Trophoblast cell (in vitro differentiated cells and primary cell): ENCODE data around the gene ARGFX.
A peak's percentile ranks its signal among the peaks of the same experiment; 100 is the strongest.

ENCODE experiments used
- DNase-seq, 2 donors: peaks; one replicate each; pipeline ENCODE4 v3.0.0-alpha.2; 2016
- H2AFZ ChIP-seq: 2 replicates; pipeline ENCODE4 v1.6.1; 2013; ENCODE audit warnings: low read length, moderate library complexity, mild to moderate bottlenecking; ENCODE audit not compliant: insufficient read depth, poor library complexity
- H2AK5ac ChIP-seq: 2 replicates; pipeline ENCODE4 v1.6.1; 2013; ENCODE audit warnings: mild to moderate bottlenecking, low read length
- H2BK120ac ChIP-seq: 2 replicates; pipeline ENCODE4 v1.6.1; 2013; ENCODE audit warnings: low read length, mild to moderate bottlenecking, moderate library complexity; ENCODE audit not compliant: insufficient read depth, poor library complexity
- H2BK12ac ChIP-seq: 2 replicates; pipeline ENCODE4 v1.6.1; 2013; ENCODE audit warnings: mild to moderate bottlenecking, low read length, moderate library complexity
- H2BK5ac ChIP-seq: 2 replicates; pipeline ENCODE4 v1.6.1; 2013; ENCODE audit warnings: low read length, low read depth, moderate library complexity, mild to moderate bottlenecking; ENCODE audit not compliant: poor library complexity
- H3K14ac ChIP-seq: 2 replicates; pipeline ENCODE4 v1.6.1; 2013; ENCODE audit warnings: mild to moderate bottlenecking, low read length
- H3K18ac ChIP-seq: 2 replicates; pipeline ENCODE4 v1.6.1; 2013; ENCODE audit warnings: mild to moderate bottlenecking, low read length
- H3K23ac ChIP-seq: 2 replicates; pipeline ENCODE4 v1.6.1; 2013; ENCODE audit warnings: low read length
- H3K27ac ChIP-seq: 2 replicates; pipeline ENCODE4 v1.5.1; 2013; ENCODE audit warnings: low read depth, mild to moderate bottlenecking, inconsistent platforms, low read length, moderate library complexity
- H3K27me3 ChIP-seq: 2 replicates; pipeline ENCODE4 v1.6.1; 2013; ENCODE audit warnings: inconsistent platforms, mild to moderate bottlenecking, low read length, moderate library complexity; ENCODE audit not compliant: insufficient read depth
- H3K36me3 ChIP-seq, 2 experiments: 1 replicate in 1 of 2; 2 replicates in 1 of 2; pipeline ENCODE4 v1.6.1; 2013; ENCODE audit warnings: low read length in 2 of 2, mild to moderate bottlenecking in 2 of 2, moderate library complexity in 1 of 2; ENCODE audit not compliant: insufficient read depth in 2 of 2, control insufficient read depth in 1 of 2
- H3K4ac ChIP-seq: 2 replicates; pipeline ENCODE4 v1.6.1; 2013; ENCODE audit warnings: low read depth, mild to moderate bottlenecking, low read length, moderate library complexity
- H3K4me1 ChIP-seq, 2 experiments: 1 replicate in 1 of 2; 2 replicates in 1 of 2; pipeline ENCODE4 v1.6.1; 2013; ENCODE audit warnings: low read length in 2 of 2, mild to moderate bottlenecking in 2 of 2, moderate library complexity in 1 of 2; ENCODE audit not compliant: insufficient read depth in 2 of 2, control insufficient read depth in 1 of 2
- H3K4me2 ChIP-seq: 2 replicates; pipeline ENCODE4 v1.6.1; 2013; ENCODE audit warnings: inconsistent platforms, mild to moderate bottlenecking, low read length, moderate library complexity
- H3K4me3 ChIP-seq: 2 replicates; pipeline ENCODE4 v1.5.1; 2013; ENCODE audit warnings: mild to moderate bottlenecking, low read depth, low read length, inconsistent platforms
- H3K79me1 ChIP-seq: one replicate; pipeline ENCODE4 v1.6.1; 2013; ENCODE audit warnings: low read length
- H3K79me2 ChIP-seq: 2 replicates; pipeline ENCODE4 v1.6.1; 2013; ENCODE audit warnings: low read length, mild to moderate bottlenecking; ENCODE audit not compliant: control insufficient read depth, insufficient read depth, poor library complexity
- H3K9ac ChIP-seq: 2 replicates; pipeline ENCODE4 v1.6.1; 2013; ENCODE audit warnings: mild to moderate bottlenecking, low read length
- H3K9me3 ChIP-seq: 2 replicates; pipeline ENCODE4 v1.6.1; 2013; ENCODE audit warnings: low read depth, mild to moderate bottlenecking, control low read depth, inconsistent platforms, low read length; ENCODE audit not compliant: insufficient read depth
- H4K12ac ChIP-seq: 2 replicates; pipeline ENCODE4 v1.6.1; 2013; ENCODE audit warnings: low read depth, mild to moderate bottlenecking, low read length, moderate library complexity
- H4K8ac ChIP-seq: 2 replicates; pipeline ENCODE4 v1.6.1; 2013; ENCODE audit warnings: low read depth, mild to moderate bottlenecking, low read length, moderate library complexity
- H4K91ac ChIP-seq: one replicate; pipeline ENCODE4 v1.6.1; 2013; ENCODE audit warnings: low read depth, mild to moderate bottlenecking, low read length, moderate library complexity
- WGBS: extraction: QIAGEN DNeasy Blood & Tissue Kit; methylation state at CpG from one replicate; pipeline ENCODE4 v1.1.7; 2013; ENCODE audit warnings: missing lambda C conversion rate; ENCODE audit not compliant: insufficient read length, insufficient coverage; ENCODE audit errors: extremely low coverage; 5-methylcytosine and 5-hydroxymethylcytosine counted together

ARGFX gene

GRCh38 chr3:121566773-121567172 lies 976 bp upstream of the ARGFX start:
- Histone ChIP-seq H3K4me3 (no peak overlapping the region), H3K9me3 (no peaks in the 10 kb centered on the region), H2AFZ (no peak overlapping the region), H3K18ac (no peak overlapping the region), H3K4ac (no peak overlapping the region), H3K27ac (no peak overlapping the region), H3K79me1 (no peaks in the 10 kb centered on the region), H4K8ac (no peak overlapping the region), H2BK12ac (no peak overlapping the region), H4K91ac (no peak overlapping the region), H3K4me1 (no peaks in the 10 kb centered on the region), H3K4me2 (no peak overlapping the region), H2BK120ac (no peak overlapping the region), H2BK5ac (no peak overlapping the region), H3K9ac (no peak overlapping the region), H4K12ac (no peak overlapping the region), H2AK5ac (no peak overlapping the region), H3K23ac (no peak overlapping the region), H3K79me2 (no peaks in the 10 kb centered on the region), H3K36me3 (no peaks in the 10 kb centered on the region), H3K14ac (no peak overlapping the region), H3K27me3 (no peaks in the 10 kb centered on the region)
- WGBS = no CpG with 5 or more reads among the region's 9 CpGs
- DNase-seq = no peak

- Histone ChIP-seq H3K4ac (no peak overlapping the region), H3K79me1 (no peaks in the 10 kb centered on the region), H3K9ac (no peak overlapping the region), H3K18ac (no peak overlapping the region), H3K14ac (no peak overlapping the region), H3K4me2 (no peak overlapping the region), H3K9me3 (no peaks in the 10 kb centered on the region), H2BK12ac (no peak overlapping the region), H3K27me3 (no peaks in the 10 kb centered on the region), H2AK5ac (no peak overlapping the region), H3K36me3 (no peaks in the 10 kb centered on the region), H3K27ac (no peak overlapping the region), H3K4me3 (no peak overlapping the region), H2BK120ac (no peak overlapping the region), H2BK5ac (no peak overlapping the region), H3K23ac (no peak overlapping the region), H3K79me2 (no peaks in the 10 kb centered on the region), H3K4me1 (no peaks in the 10 kb centered on the region), H4K91ac (no peak overlapping the region), H4K8ac (no peak overlapping the region), H4K12ac (no peak overlapping the region), H2AFZ (no peak overlapping the region)
- peak; percentile 77 to 87 for DNase-seq
- WGBS = no CpG with 5 or more reads among the region's 6 CpGs
Observed at GRCh38 chr3:121574449-121574848, 6.7 kb downstream of the ARGFX start.

- Histone ChIP-seq H3K4me3 (no peak overlapping the region), H2AFZ (no peak overlapping the region), H3K4me1 (no peaks in the 10 kb centered on the region), H3K9me3 (no peaks in the 10 kb centered on the region), H2AK5ac (no peak overlapping the region), H4K91ac (no peak overlapping the region), H2BK12ac (no peak overlapping the region), H3K4ac (no peak overlapping the region), H4K12ac (no peak overlapping the region), H3K4me2 (no peak overlapping the region), H3K27me3 (no peaks in the 10 kb centered on the region), H3K27ac (no peak overlapping the region), H3K9ac (no peak overlapping the region), H3K14ac (no peak overlapping the region), H2BK120ac (no peak overlapping the region), H3K79me2 (no peaks in the 10 kb centered on the region), H3K79me1 (no peaks in the 10 kb centered on the region), H4K8ac (no peak overlapping the region), H3K36me3 (no peaks in the 10 kb centered on the region), H3K18ac (no peak overlapping the region), H2BK5ac (no peak overlapping the region), H3K23ac (no peak overlapping the region)
- no CpG with 5 or more reads among the region's 2 CpGs for WGBS
- no peak for DNase-seq
Observed at GRCh38 chr3:121581691-121582090, 13.9 kb downstream of the ARGFX start.

DNA sequence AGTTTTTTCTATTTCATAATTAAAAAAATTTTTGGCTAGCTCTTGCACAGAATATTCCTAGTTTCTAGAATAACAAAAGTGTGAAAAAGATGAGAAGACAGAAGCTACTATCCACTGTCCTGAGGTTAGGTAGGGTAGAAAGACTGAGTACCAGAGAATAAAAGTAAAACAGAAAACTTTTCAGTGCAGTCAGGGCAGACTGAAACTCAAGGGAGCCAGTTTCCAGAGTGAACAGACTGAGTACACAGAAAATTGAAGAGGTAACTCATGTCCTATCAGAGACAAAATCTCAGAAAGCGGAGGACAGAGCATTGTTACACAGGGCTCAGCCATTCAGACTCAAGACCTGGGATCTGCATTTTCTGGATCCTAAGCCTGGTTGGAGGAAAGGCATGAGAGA lies 16.7 kb downstream of the ARGFX start:
- Histone ChIP-seq H3K79me2 (no peaks in the 10 kb centered on the region), H3K4me3 (no peak overlapping the region), H2AK5ac (no peak overlapping the region), H3K27me3 (no peaks in the 10 kb centered on the region), H2BK12ac (no peak overlapping the region), H4K8ac (no peak overlapping the region), H2BK5ac (no peak overlapping the region), H4K91ac (no peak overlapping the region), H3K4me1 (no peaks in the 10 kb centered on the region), H4K12ac (no peak overlapping the region), H3K18ac (no peak overlapping the region), H3K9ac (no peak overlapping the region), H3K27ac (no peak overlapping the region), H3K23ac (no peak overlapping the region), H2BK120ac (no peak overlapping the region), H3K4me2 (no peak overlapping the region), H3K14ac (no peak overlapping the region), H3K9me3 (no peaks in the 10 kb centered on the region), H3K36me3 (no peaks in the 10 kb centered on the region), H3K79me1 (no peaks in the 10 kb centered on the region), H3K4ac (no peak overlapping the region), H2AFZ (no peak overlapping the region)
- WGBS = no CpG with 5 or more reads among the region's 1 CpG
- no peak for DNase-seq
